ENCODE data around the gene ITPK1. TPM values are rescaled to one million over a fixed set of nuclear protein-coding genes. Genes with fewer than 3 reads are reported as not detected.

The ITPK1 gene
- total RNA-seq, 1 donor from 2014 or later = 112 TPM

DNA sequence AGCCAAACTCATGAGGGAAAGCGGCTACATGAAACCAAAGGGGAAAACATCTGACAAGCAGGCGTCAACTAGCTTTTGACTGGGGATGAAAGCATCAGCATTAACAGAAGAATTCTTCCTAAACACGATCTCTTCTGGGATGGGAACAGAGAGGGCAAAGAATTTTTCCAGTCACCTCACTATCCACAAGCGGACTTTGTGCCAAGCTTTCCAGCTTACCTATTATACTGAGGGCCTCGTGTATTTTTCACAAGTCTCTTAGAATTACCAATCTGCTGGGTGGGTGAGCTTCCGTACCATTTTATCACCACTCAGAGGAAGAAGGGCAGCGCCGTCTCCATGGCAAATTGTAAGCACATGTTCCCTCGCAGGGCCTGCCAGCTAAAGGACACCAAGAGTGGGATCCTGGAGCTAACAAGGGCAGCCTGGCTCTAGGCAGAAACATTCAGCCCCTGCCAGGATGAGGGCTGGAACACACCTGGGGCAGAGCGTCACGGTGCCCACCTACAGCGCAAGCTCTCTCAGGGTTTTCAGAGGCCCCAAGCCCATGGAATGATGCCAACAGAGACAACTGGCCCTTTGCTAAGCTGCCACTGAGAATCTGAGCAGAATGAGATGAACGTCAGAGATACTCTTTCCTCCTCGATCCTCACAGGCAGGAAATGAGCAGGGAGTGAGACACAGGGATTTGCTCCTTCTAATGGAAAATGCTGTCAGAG lies 118.2 kb downstream of the ITPK1 start:
- H3K27ac ChIP-seq (replicated peaks) = peak overlapping the region; percentile 68
- H3K36me3 ChIP-seq = no peaks in the 10 kb centered on the region
- no peaks in the 10 kb centered on the region for H3K9me3 ChIP-seq (replicated peaks)
- DNase-seq = no peak
- TF ChIP-seq, protein P1, sequence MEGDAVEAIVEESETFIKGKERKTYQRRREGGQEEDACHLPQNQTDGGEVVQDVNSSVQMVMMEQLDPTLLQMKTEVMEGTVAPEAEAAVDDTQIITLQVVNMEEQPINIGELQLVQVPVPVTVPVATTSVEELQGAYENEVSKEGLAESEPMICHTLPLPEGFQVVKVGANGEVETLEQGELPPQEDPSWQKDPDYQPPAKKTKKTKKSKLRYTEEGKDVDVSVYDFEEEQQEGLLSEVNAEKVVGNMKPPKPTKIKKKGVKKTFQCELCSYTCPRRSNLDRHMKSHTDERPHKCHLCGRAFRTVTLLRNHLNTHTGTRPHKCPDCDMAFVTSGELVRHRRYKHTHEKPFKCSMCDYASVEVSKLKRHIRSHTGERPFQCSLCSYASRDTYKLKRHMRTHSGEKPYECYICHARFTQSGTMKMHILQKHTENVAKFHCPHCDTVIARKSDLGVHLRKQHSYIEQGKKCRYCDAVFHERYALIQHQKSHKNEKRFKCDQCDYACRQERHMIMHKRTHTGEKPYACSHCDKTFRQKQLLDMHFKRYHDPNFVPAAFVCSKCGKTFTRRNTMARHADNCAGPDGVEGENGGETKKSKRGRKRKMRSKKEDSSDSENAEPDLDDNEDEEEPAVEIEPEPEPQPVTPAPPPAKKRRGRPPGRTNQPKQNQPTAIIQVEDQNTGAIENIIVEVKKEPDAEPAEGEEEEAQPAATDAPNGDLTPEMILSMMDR (IDR thresholded peaks at IDR 0.05; ENCODE audit: borderline replicate concordance) = no peak
- peaks cover 70% of the 10 kb centered on the region for H3K4me1 ChIP-seq
- intact Hi-C loops (cut with micrococcal nuclease) = no loop called here
- H3K27me3 ChIP-seq (ENCODE audit: low read depth) = no peaks in the 10 kb centered on the region
- H3K4me3 ChIP-seq = no peak overlapping the region

DNA sequence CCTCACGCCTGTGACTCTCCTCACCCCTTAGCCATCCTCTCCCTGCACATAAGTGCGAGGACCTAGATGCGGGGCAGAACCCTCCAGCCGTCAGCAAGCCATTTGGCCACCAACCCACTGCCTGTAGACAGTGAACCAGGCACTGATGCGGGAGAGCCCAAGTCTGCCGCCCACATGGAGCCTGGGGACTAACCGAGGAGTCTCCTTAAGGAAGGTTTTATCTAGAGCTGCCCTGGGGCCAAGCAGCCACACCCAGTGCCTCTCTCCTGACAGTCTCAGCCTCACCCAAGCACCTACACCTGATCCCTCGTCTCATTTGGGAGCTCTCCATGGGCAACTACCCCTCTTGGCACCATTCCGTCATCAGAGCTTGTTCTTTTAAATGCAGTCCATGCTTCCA lies 120.1 kb downstream of the ITPK1 start:
- peak overlapping the region; percentile 95 for H3K27ac ChIP-seq (replicated peaks)
- no peak overlapping the region for H3K4me3 ChIP-seq
- TF ChIP-seq, protein P1 (IDR thresholded peaks at IDR 0.05; ENCODE audit: borderline replicate concordance) = no peak
- DNase-seq = no peak
- peaks cover 89% of the 10 kb centered on the region for H3K4me1 ChIP-seq
- no peaks in the 10 kb centered on the region for H3K9me3 ChIP-seq (replicated peaks)
- no peaks in the 10 kb centered on the region for H3K36me3 ChIP-seq
- H3K27me3 ChIP-seq (ENCODE audit: low read depth) = no peaks in the 10 kb centered on the region
- intact Hi-C loops (cut with micrococcal nuclease) = no loop called here

DNA sequence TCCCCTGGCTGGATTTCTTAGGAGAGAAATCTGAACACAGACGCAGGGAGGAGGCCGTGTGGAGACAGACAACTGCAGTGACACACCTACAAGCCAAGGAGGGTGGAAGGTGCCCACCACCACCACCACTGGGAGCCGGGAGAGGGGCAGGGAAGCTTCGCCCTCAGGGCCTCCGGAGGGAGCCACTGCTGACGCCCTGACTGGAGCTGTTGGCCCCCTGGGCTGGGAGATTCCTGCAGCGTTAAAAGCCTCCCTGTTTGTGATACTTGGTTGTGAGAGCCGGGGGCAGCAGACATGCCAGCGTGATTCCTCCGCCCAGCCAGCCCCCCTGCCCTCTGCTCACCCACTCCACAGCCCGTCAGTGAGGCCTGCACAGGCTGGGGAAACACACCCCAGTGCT lies 120.8 kb downstream of the ITPK1 start:
- Histone ChIP-seq H3K27ac (replicated peaks) (peak overlapping the region; percentile 95), H3K36me3 (no peaks in the 10 kb centered on the region), H3K4me1 (peaks cover 94% of the 10 kb centered on the region), H3K4me3 (no peak overlapping the region), H3K9me3 (replicated peaks) (no peaks in the 10 kb centered on the region), H3K27me3 (ENCODE audit: low read depth) (no peaks in the 10 kb centered on the region)
- TF ChIP-seq, protein P1 (IDR thresholded peaks at IDR 0.05; ENCODE audit: borderline replicate concordance) = no peak
- DNase-seq = no peak
- intact Hi-C loops (cut with micrococcal nuclease) = no loop called here

DNA sequence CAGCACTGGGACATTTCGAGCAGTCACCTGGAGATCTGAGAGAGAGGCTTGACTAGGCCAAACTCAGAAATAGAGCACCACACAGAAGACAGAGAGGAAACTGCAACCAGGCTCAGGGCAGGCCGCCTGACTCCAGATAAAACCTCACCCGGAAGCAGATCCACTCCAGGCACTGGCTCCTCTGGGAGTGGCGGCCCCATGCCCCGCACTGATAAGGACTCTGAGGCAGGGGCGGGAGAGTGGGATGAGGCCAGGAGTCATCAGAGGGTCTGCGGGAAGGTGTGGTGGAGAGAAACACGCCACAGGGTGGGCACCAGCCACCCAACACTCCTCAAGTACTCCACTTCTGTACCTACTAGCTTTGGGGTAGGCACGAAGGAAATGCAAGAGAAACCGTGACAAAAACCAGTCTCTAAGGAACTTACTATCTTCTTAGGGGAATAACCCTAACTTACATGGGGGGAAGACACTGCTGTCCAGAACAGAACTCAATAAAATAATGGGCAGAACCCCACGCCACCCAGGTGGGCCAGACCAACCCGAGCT lies 121.5 kb downstream of the ITPK1 start:
- Histone ChIP-seq H3K4me3 (no peak overlapping the region), H3K36me3 (no peaks in the 10 kb centered on the region), H3K27me3 (ENCODE audit: low read depth) (no peaks in the 10 kb centered on the region), H3K9me3 (replicated peaks) (no peaks in the 10 kb centered on the region), H3K27ac (replicated peaks) (peak overlapping the region; percentile 95), H3K4me1 (peaks cover 87% of the 10 kb centered on the region)
- no peak for DNase-seq
- intact Hi-C loops (cut with micrococcal nuclease) = no loop called here
- TF ChIP-seq, protein P1 (IDR thresholded peaks at IDR 0.05; ENCODE audit: borderline replicate concordance) = no peak

DNA sequence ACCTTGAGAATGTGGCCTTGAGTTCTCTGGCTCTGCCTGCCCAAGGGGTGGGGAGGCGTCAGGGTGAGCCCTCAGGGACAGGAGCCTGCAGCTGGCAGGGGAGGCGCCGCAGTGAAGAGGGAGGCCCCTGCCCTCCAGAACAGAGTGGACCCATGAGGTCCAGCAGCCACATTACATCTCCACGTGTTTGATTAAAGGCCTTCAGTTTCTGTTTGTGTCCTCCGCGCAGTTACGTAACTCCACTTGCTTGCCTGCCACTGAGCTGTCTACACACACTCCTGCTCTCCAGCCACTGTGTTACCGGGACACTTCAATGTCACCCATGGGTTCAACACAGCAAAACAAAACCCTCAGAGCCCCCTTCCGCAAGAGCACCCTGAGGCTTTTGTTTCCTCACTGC lies 122.4 kb downstream of the ITPK1 start:
- intact Hi-C loops (cut with micrococcal nuclease) = no loop called here
- Histone ChIP-seq H3K36me3 (no peaks in the 10 kb centered on the region), H3K4me1 (peaks cover 83% of the 10 kb centered on the region), H3K9me3 (replicated peaks) (no peaks in the 10 kb centered on the region), H3K27me3 (ENCODE audit: low read depth) (no peaks in the 10 kb centered on the region), H3K27ac (replicated peaks) (peak overlapping the region; percentile 95), H3K4me3 (no peak overlapping the region)
- peak; percentile 60 for DNase-seq
- TF ChIP-seq, protein P1 (IDR thresholded peaks at IDR 0.05; ENCODE audit: borderline replicate concordance) = no peak
